ENCODE measurements around the gene JARID2. TPM values are rescaled to one million over a fixed set of nuclear protein-coding genes. Genes with fewer than 3 reads are reported as not detected.

Gene JARID2
- polyA plus RNA-seq, 1 of the 3 experiments (the other 2 are of a cell fraction): 3.4 TPM

- Histone ChIP-seq H3K9me3 (no peaks in the 10 kb centered on the region), H3K4me2 (peak overlapping the region; percentile 26; the same call in 1 of the 2 replicates), H3K9me2 (no peaks in the 10 kb centered on the region), H3K9ac (no peak overlapping the region), H3K4me3 (ENCODE audit: low read depth in 2 of 2, low read length in 1 of 2) (no peak overlapping the region), H3K27me3 (ENCODE audit: insufficient read depth) (no peaks in the 10 kb centered on the region), H3K79me2 (ENCODE audit: insufficient read depth) (peaks cover 19% of the 10 kb centered on the region), H3K27ac (ENCODE audit: low read depth in 2 of 2, low read length in 1 of 2) (peak overlapping the region in 1 of 2 experiments; percentile 20; a peak in 1 of 4 replicates), H3K4me1 (ENCODE audit: control insufficient read depth in 1 of 2, insufficient read depth in 2 of 2, low read depth in 1 of 2, low read length in 1 of 2) (peaks cover 32 to 36% of the 10 kb centered on the region in 2 experiments; a peak in 3 of 4 replicates), H3K36me3 (replicated peaks in 1 of 2; ENCODE audit: control insufficient read depth in 1 of 2, insufficient read depth in 2 of 2, low read length in 1 of 2) (no peaks in the 10 kb centered on the region), H2AFZ (ENCODE audit: low read depth) (no peak overlapping the region), H3F3A (replicated peaks; ENCODE audit: insufficient read depth) (peaks cover 4% of the 10 kb centered on the region), H4K20me1 (ENCODE audit: insufficient read depth) (peaks cover 5% of the 10 kb centered on the region; the same call in 1 of the 2 replicates)
- POLR2A ChIA-PET: no interaction called here
- CTCF ChIA-PET: interaction anchor here (1.6 kb wide), 1 partner anchor 47 kb away, joined by 5 read pairs; no protein-coding TSS in a partner anchor
- WGBS (ENCODE audit: low lambda C conversion rate): 52% methylated on average over 8 of the region's 8 CpGs
- TF ChIP-seq GATA2 (CRISPR knock-in tag; IDR thresholded peaks at IDR 0.05) (peak; percentile 92), RXRA (IDR thresholded peaks at IDR 0.05; ENCODE audit: borderline replicate concordance, low read depth) (no peak), NFIC (IDR thresholded peaks at IDR 0.05; ENCODE audit: borderline replicate concordance) (peak; percentile 28; the same call in 1 of the 2 replicates), TCF12 (IDR thresholded peaks at IDR 0.05) (peak; percentile 95), PBX3 (IDR thresholded peaks at IDR 0.05) (peak; percentile 85), CHD2 (IDR thresholded peaks at IDR 0.05; ENCODE audit: low read length, partially characterized antibody) (peak; percentile 82), YY1 (IDR thresholded peaks at IDR 0.05; ENCODE audit: low read depth) (no peak), MEF2A (IDR thresholded peaks at IDR 0.05; ENCODE audit: borderline replicate concordance, low read depth) (no peak), FOXJ3 (CRISPR knock-in tag; IDR thresholded peaks at IDR 0.05) (peak; percentile 92), JUND (IDR thresholded peaks at IDR 0.05) (0 out of 2 replicates have a peak, but pooled peaks have one; percentile 29), TEAD4 (IDR thresholded peaks at IDR 0.05; ENCODE audit: borderline replicate concordance, insufficient read depth) (peak; percentile 38; the same call in 1 of the 2 replicates), POLR2AphosphoS5 (IDR thresholded peaks at IDR 0.05; ENCODE audit: low read depth, low read length) (peak; percentile 83), RCOR1 (IDR thresholded peaks at IDR 0.05; ENCODE audit: low read length) (peak; percentile 97), EP300 (IDR thresholded peaks at IDR 0.05; ENCODE audit: borderline replicate concordance in 1 of 2, low read depth in 1 of 2, low read length in 1 of 2) (peak; percentile 40 to 98; a peak in 3 of 4 replicates)
- DNase-seq: peak; percentile 51
Observed at GRCh38 chr6:15343490-15344191, 97.8 kb downstream of the JARID2 start.

GRCh38 chr6:15344192-15344519 is 98.3 kb downstream of the JARID2 start:
- no peaks in the 10 kb centered on the region for H3K27me3 ChIP-seq (ENCODE audit: insufficient read depth)
- peaks cover 4% of the 10 kb centered on the region for H3F3A ChIP-seq (replicated peaks; ENCODE audit: insufficient read depth)
- no peak overlapping the region for H2AFZ ChIP-seq (ENCODE audit: low read depth)
- POLR2A ChIA-PET: no interaction called here
- no peak overlapping the region for H3K4me3 ChIP-seq (ENCODE audit: low read depth in 2 of 2, low read length in 1 of 2)
- H3K9me3 ChIP-seq: no peaks in the 10 kb centered on the region
- no peaks in the 10 kb centered on the region for H3K36me3 ChIP-seq (replicated peaks in 1 of 2; ENCODE audit: control insufficient read depth in 1 of 2, insufficient read depth in 2 of 2, low read length in 1 of 2)
- H3K9me2 ChIP-seq: no peaks in the 10 kb centered on the region
- WGBS (ENCODE audit: low lambda C conversion rate): 22% methylated on average over 3 of the region's 3 CpGs
- peak overlapping the region in 1 of 2 experiments; percentile 20; a peak in 1 of 4 replicates for H3K27ac ChIP-seq (ENCODE audit: low read depth in 2 of 2, low read length in 1 of 2)
- H3K9ac ChIP-seq: no peak overlapping the region
- peaks cover 5% of the 10 kb centered on the region; the same call in 1 of the 2 replicates for H4K20me1 ChIP-seq (ENCODE audit: insufficient read depth)
- H3K79me2 ChIP-seq (ENCODE audit: insufficient read depth): peaks cover 19% of the 10 kb centered on the region
- DNase-seq: no peak
- TF ChIP-seq RXRA (IDR thresholded peaks at IDR 0.05; ENCODE audit: borderline replicate concordance, low read depth) (no peak), MXI1 (IDR thresholded peaks at IDR 0.05; ENCODE audit: low read depth, low read length) (no peak), TEAD4 (IDR thresholded peaks at IDR 0.05; ENCODE audit: borderline replicate concordance, insufficient read depth) (no peak), REST (IDR thresholded peaks at IDR 0.05; ENCODE audit: low read depth, low read length) (no peak), MAX (IDR thresholded peaks at IDR 0.05; ENCODE audit: low read depth) (no peak), EP300 (IDR thresholded peaks at IDR 0.05; ENCODE audit: borderline replicate concordance in 1 of 2, low read depth in 1 of 2, low read length in 1 of 2) (no peak), FOSL2 (IDR thresholded peaks at IDR 0.05; ENCODE audit: borderline replicate concordance, low read depth) (no peak), FOXM1 (IDR thresholded peaks at IDR 0.05; ENCODE audit: low read depth) (no peak), EZH2phosphoT487 (IDR thresholded peaks at IDR 0.05; ENCODE audit: borderline replicate concordance, low read depth) (no peak), GATA2 (CRISPR knock-in tag; IDR thresholded peaks at IDR 0.05) (no peak)
- H3K4me1 ChIP-seq (ENCODE audit: control insufficient read depth in 1 of 2, insufficient read depth in 2 of 2, low read depth in 1 of 2, low read length in 1 of 2): peaks cover 32 to 36% of the 10 kb centered on the region in 2 experiments; a peak in 3 of 4 replicates
- H3K4me2 ChIP-seq: no peak overlapping the region
- CTCF ChIA-PET: interaction anchor here (1.7 kb wide), 1 partner anchor 95 kb away, joined by 5 read pairs; no protein-coding TSS in a partner anchor

Measured in SK-N-SH (cell line).